Measurements from ENCODE around the gene EPAS1. TPM values are rescaled to one million over a fixed set of nuclear protein-coding genes. Genes with fewer than 3 reads are reported as not detected.

EPAS1 gene
- total RNA-seq, 1 donor from 2014 or later = not detected

- H3K27me3 Mint-ChIP-seq (ENCODE audit: unreplicated experiment) = peaks cover 2% of the 10 kb centered on the region
- peaks cover 4% of the 10 kb centered on the region for H3K36me3 Mint-ChIP-seq (ENCODE audit: unreplicated experiment)
- no peak for TF ChIP-seq CTCF (IDR thresholded peaks at IDR 0.05; ENCODE audit: partially characterized antibody, unreplicated experiment)
- no peaks in the 10 kb centered on the region for H3K4me1 Mint-ChIP-seq (ENCODE audit: low read depth, unreplicated experiment)
- no peak for DNase-seq
- no peak overlapping the region for H3K27ac Mint-ChIP-seq (ENCODE audit: unreplicated experiment)
- H3K9me3 Mint-ChIP-seq (ENCODE audit: unreplicated experiment) = peaks cover 2% of the 10 kb centered on the region
- H3K4me3 Mint-ChIP-seq (ENCODE audit: unreplicated experiment) = no peak overlapping the region
Measured at GRCh38 chr2:46260305-46260704, 36.9 kb upstream of the EPAS1 start.

- no peak for TF ChIP-seq CTCF (IDR thresholded peaks at IDR 0.05; ENCODE audit: partially characterized antibody, unreplicated experiment)
- H3K4me1 Mint-ChIP-seq (ENCODE audit: low read depth, unreplicated experiment) = no peaks in the 10 kb centered on the region
- H3K36me3 Mint-ChIP-seq (ENCODE audit: unreplicated experiment) = peaks cover 4% of the 10 kb centered on the region
- no peak overlapping the region for H3K27ac Mint-ChIP-seq (ENCODE audit: unreplicated experiment)
- H3K27me3 Mint-ChIP-seq (ENCODE audit: unreplicated experiment) = peaks cover 2% of the 10 kb centered on the region
- no peak for DNase-seq
- no peak overlapping the region for H3K4me3 Mint-ChIP-seq (ENCODE audit: unreplicated experiment)
- peaks cover 2% of the 10 kb centered on the region for H3K9me3 Mint-ChIP-seq (ENCODE audit: unreplicated experiment)
Measured at GRCh38 chr2:46262248-46262938, 34.8 kb upstream of the EPAS1 start.

GRCh38 chr2:46263347-46263746 is 33.9 kb upstream of the EPAS1 start:
- Mint-ChIP-seq H3K27ac (ENCODE audit: unreplicated experiment) (no peak overlapping the region), H3K9me3 (ENCODE audit: unreplicated experiment) (peaks cover 2% of the 10 kb centered on the region), H3K4me3 (ENCODE audit: unreplicated experiment) (no peak overlapping the region), H3K27me3 (ENCODE audit: unreplicated experiment) (peaks cover 2% of the 10 kb centered on the region), H3K36me3 (ENCODE audit: unreplicated experiment) (peaks cover 4% of the 10 kb centered on the region), H3K4me1 (ENCODE audit: low read depth, unreplicated experiment) (no peaks in the 10 kb centered on the region)
- no peak for TF ChIP-seq CTCF (IDR thresholded peaks at IDR 0.05; ENCODE audit: partially characterized antibody, unreplicated experiment)
- no peak for DNase-seq

GRCh38 chr2:46264447-46264846 is 32.8 kb upstream of the EPAS1 start:
- no peak for TF ChIP-seq CTCF (IDR thresholded peaks at IDR 0.05; ENCODE audit: partially characterized antibody, unreplicated experiment)
- DNase-seq = no peak
- Mint-ChIP-seq H3K4me1 (ENCODE audit: low read depth, unreplicated experiment) (no peaks in the 10 kb centered on the region), H3K27me3 (ENCODE audit: unreplicated experiment) (peaks cover 2% of the 10 kb centered on the region), H3K27ac (ENCODE audit: unreplicated experiment) (no peak overlapping the region), H3K36me3 (ENCODE audit: unreplicated experiment) (peaks cover 4% of the 10 kb centered on the region), H3K4me3 (ENCODE audit: unreplicated experiment) (no peak overlapping the region), H3K9me3 (ENCODE audit: unreplicated experiment) (peaks cover 2% of the 10 kb centered on the region)

- Mint-ChIP-seq H3K27me3 (ENCODE audit: unreplicated experiment) (peaks cover 2% of the 10 kb centered on the region), H3K9me3 (ENCODE audit: unreplicated experiment) (peaks cover 2% of the 10 kb centered on the region), H3K4me3 (ENCODE audit: unreplicated experiment) (no peak overlapping the region), H3K36me3 (ENCODE audit: unreplicated experiment) (peaks cover 4% of the 10 kb centered on the region), H3K4me1 (ENCODE audit: low read depth, unreplicated experiment) (no peaks in the 10 kb centered on the region), H3K27ac (ENCODE audit: unreplicated experiment) (no peak overlapping the region)
- no peak for DNase-seq
- TF ChIP-seq CTCF (IDR thresholded peaks at IDR 0.05; ENCODE audit: partially characterized antibody, unreplicated experiment) = no peak
Measured at GRCh38 chr2:46266134-46266533, 31.1 kb upstream of the EPAS1 start.

Data from glutamatergic neuron (in vitro differentiated cells).